KMS-11 (cell line): ENCODE data around the gene TEDC1.
A peak's percentile ranks its signal among the peaks of the same experiment; 100 is the strongest.
"Not testable (repeated sequence)": the region's sequence is repeated elsewhere in the genome, so short reads cannot be mapped to it uniquely, and the experiment has no call there.

ENCODE experiments used
- H2AFZ ChIP-seq: fragments of 200-600 bp; sonication (generic); 2 replicates; pipeline ENCODE4 v1.6.1; 2016; ENCODE audit warnings: antibody characterized with exemption, mixed run types, low read depth
- H3K27ac ChIP-seq: fragments of 200-600 bp; sonication (generic); 2 replicates; pipeline ENCODE4 v1.6.1; 2016; ENCODE audit warnings: mild to moderate bottlenecking, mixed run types
- H3K27me3 ChIP-seq: fragments of 200-600 bp; sonication (generic); 2 replicates; pipeline ENCODE4 v1.6.1; 2017; ENCODE audit warnings: mild to moderate bottlenecking, low read depth, mixed run types, moderate library complexity; ENCODE audit not compliant: insufficient read depth
- H3K36me3 ChIP-seq: fragments of 200-600 bp; sonication (generic); 2 replicates; pipeline ENCODE4 v1.6.1; 2017; ENCODE audit warnings: mild to moderate bottlenecking, mixed run types; ENCODE audit not compliant: insufficient read depth
- H3K4me1 ChIP-seq: fragments of 200-600 bp; sonication (generic); 2 replicates; pipeline ENCODE4 v1.6.1; 2016; ENCODE audit warnings: mild to moderate bottlenecking, low read depth, mixed run types; ENCODE audit not compliant: poor library complexity, severe bottlenecking
- H3K4me2 ChIP-seq: fragments of 200-600 bp; sonication (generic); 2 replicates; pipeline ENCODE4 v1.7.0; 2016; ENCODE audit warnings: mild to moderate bottlenecking, mixed run types
- H3K4me3 ChIP-seq: fragments of 200-600 bp; sonication (generic); IDR thresholded peaks from 2 replicates; pipeline ENCODE4 v1.6.1; 2017; ENCODE audit warnings: low read depth, low read length, mixed read lengths; ENCODE audit not compliant: insufficient read depth
- H3K79me2 ChIP-seq: fragments of 200-600 bp; sonication (generic); 2 replicates; pipeline ENCODE4 v1.6.1; 2016; ENCODE audit warnings: low read depth, mixed run types; ENCODE audit not compliant: insufficient read depth
- H3K9ac ChIP-seq: fragments of 200-600 bp; sonication (generic); 2 replicates; pipeline ENCODE4 v1.6.1; 2016; ENCODE audit warnings: mild to moderate bottlenecking, mixed run types
- H4K20me1 ChIP-seq: fragments of 200-600 bp; sonication (generic); 2 replicates; pipeline ENCODE4 v1.6.1; 2016; ENCODE audit warnings: mild to moderate bottlenecking, mixed run types; ENCODE audit not compliant: insufficient read depth
- TF ChIP-seq, protein P1 (sequence below): fragments of 200-600 bp; sonication (generic); conservative IDR thresholded peaks from 2 replicates; pipeline ENCODE4 v1.6.1; 2017; ENCODE audit warnings: low read depth, mild to moderate bottlenecking, antibody characterized with exemption, low read length, moderate library complexity, mixed read lengths

TEDC1 gene

DNA sequence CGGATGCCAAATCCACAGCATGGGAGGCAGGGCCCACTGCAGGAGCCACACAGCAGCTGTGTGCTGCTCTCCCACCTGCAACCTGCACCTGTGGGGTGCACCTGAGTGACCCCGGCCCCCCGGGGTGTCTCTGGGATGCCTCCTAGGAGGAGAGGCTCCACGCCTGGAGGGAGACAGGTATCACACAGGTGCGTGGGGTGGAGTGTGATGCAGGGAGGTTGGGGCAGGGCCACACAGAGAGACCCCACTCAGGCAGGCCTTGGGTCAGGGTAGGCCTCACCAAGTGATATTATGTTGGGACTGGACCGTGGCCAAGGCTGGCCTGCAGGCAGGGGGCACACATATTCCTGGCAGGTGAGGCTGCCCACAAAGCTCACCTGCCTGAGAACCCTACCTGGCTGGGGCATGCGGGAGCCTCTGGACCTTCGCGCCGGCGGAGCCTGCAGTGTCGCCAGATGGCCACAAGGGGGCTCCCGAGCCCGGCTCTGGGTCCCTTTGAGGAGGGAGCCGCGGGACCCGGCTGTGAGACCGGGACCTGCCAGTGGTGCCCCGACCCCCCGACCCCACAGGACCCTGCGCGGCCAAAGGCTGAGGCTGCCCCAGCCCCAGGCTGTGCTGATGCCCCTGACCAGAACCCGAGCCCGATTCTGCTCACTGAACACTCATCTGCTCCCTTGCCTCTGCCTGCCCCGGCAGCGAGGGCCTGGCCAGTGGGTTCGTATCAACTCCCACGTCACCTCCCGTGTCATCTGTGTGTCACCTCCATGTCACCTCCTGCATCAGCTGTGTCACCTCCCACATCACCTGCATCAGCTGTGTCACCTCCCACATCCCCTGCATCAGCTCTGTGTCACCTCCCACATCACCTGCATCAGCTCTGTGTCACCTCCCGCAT, 46.8 kb downstream of the TEDC1 start:
- H3K36me3 ChIP-seq: no peaks in the 10 kb centered on the region
- H3K79me2 ChIP-seq: no peaks in the 10 kb centered on the region
- peak overlapping the region; percentile 29; the same call in 1 of the 2 replicates for H3K4me2 ChIP-seq
- H3K27ac ChIP-seq: no peak overlapping the region
- H3K4me1 ChIP-seq: peaks cover 6% of the 10 kb centered on the region
- TF ChIP-seq, protein P1, sequence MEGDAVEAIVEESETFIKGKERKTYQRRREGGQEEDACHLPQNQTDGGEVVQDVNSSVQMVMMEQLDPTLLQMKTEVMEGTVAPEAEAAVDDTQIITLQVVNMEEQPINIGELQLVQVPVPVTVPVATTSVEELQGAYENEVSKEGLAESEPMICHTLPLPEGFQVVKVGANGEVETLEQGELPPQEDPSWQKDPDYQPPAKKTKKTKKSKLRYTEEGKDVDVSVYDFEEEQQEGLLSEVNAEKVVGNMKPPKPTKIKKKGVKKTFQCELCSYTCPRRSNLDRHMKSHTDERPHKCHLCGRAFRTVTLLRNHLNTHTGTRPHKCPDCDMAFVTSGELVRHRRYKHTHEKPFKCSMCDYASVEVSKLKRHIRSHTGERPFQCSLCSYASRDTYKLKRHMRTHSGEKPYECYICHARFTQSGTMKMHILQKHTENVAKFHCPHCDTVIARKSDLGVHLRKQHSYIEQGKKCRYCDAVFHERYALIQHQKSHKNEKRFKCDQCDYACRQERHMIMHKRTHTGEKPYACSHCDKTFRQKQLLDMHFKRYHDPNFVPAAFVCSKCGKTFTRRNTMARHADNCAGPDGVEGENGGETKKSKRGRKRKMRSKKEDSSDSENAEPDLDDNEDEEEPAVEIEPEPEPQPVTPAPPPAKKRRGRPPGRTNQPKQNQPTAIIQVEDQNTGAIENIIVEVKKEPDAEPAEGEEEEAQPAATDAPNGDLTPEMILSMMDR: peak; percentile 93
- peaks cover 39% of the 10 kb centered on the region; the same call in 1 of the 2 replicates for H3K27me3 ChIP-seq
- H2AFZ ChIP-seq: peak overlapping the region; percentile 48
- H3K9ac ChIP-seq: no peak overlapping the region
- H3K4me3 ChIP-seq: no peak overlapping the region
- H4K20me1 ChIP-seq: no peaks in the 10 kb centered on the region

DNA sequence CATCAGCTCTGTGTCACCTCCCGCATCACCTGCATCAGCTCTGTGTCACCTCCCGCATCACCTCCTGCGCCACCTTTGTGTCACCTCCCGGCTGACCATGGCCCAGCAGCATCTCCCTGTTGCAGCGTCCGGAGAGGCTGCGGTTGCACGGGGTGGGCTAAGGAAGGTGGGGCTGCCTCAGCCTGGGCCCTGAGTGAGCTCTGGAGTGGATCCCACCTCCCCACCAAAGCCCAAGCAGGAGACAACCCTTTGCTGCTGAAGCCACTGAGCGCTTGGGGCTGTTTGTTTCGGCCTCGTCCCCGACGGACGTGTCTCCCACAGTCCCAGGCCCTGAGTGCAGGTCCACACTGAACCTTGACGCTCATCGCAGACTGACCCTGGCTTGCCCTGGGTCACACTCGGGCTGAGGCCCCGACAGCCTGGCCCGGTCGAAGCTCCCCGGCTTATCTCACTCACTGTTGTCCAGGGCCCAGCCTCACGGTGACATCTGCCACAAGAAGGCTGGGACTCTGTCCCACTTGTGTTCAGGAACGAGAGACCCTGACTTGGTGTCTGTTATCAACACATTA, 47.5 kb downstream of the TEDC1 start:
- Histone ChIP-seq H3K9ac (no peak overlapping the region), H3K27me3 (peaks cover 34% of the 10 kb centered on the region; the same call in 1 of the 2 replicates), H2AFZ (no peak overlapping the region), H3K4me1 (peaks cover 6% of the 10 kb centered on the region), H3K36me3 (no peaks in the 10 kb centered on the region), H3K79me2 (no peaks in the 10 kb centered on the region), H3K27ac (no peak overlapping the region), H3K4me3 (no peak overlapping the region), H4K20me1 (no peaks in the 10 kb centered on the region), H3K4me2 (no peak overlapping the region)
- TF ChIP-seq, protein P1: no peak

DNA sequence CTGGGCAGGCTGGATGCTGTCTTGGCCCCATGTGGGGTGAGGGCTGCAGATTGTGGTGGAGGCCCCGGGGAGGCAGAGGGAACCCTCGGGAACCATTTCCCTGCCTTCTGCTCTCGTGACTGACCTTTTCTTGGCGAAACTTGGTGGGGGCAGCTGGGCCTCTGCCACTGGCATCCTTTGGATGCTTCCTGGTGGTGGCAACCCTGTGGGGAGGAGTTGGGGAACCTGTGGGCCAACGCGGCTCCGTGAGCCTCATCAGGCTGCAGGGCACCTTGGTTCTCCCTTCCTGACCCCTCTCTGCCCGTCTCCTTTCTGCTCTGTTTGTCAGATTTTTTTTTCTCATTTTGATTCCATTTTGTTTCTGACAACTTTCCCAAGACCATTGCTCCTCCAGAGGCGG, 49.8 kb downstream of the TEDC1 start:
- Histone ChIP-seq H3K9ac (no peak overlapping the region), H3K27me3 (peaks cover 17% of the 10 kb centered on the region; the same call in 1 of the 2 replicates), H3K27ac (no peak overlapping the region), H4K20me1 (no peaks in the 10 kb centered on the region), H3K4me1 (peaks cover 6% of the 10 kb centered on the region), H3K4me3 (no peak overlapping the region), H3K4me2 (no peak overlapping the region), H3K36me3 (no peaks in the 10 kb centered on the region), H3K79me2 (no peaks in the 10 kb centered on the region), H2AFZ (no peak overlapping the region)
- TF ChIP-seq, protein P1: no peak

DNA sequence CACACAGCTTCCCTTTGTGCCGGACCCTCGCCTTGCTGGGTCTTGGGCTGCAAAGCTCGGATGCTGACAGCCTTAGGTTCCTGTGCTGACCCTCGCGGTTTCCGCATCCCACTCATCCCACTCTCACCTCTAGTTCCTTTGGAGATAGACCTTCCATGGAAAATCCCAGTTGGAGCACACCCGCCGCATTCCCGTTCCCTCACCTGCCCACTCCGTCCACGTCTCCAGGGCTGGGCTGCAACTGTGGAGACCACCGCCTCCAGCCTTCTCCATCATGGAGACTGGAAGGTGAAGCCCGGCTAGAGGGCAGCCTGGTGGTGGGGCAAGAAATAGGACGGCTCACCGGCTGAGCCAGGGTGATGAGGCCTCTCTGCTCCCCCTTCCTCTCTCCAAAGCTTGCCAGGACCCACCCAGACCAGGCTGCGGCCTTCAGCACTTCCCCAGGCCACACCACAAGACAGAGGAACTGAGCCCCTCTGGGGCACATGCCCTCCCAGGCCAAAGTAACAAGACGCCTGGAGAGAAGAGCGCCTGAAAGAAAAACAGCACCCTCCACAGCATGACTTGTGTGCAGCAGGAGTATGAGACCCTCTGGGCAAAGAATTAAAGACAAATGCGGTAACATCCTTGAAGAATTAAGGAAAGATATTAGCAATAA, 50.3 kb downstream of the TEDC1 start:
- H3K27me3 ChIP-seq: peaks cover 11% of the 10 kb centered on the region; the same call in 1 of the 2 replicates
- H3K36me3 ChIP-seq: no peaks in the 10 kb centered on the region
- H4K20me1 ChIP-seq: no peaks in the 10 kb centered on the region
- no peaks in the 10 kb centered on the region for H3K79me2 ChIP-seq
- H2AFZ ChIP-seq: no peak overlapping the region
- no peak overlapping the region for H3K4me3 ChIP-seq
- peaks cover 6% of the 10 kb centered on the region for H3K4me1 ChIP-seq
- no peak overlapping the region for H3K27ac ChIP-seq
- H3K9ac ChIP-seq: no peak overlapping the region
- no peak overlapping the region for H3K4me2 ChIP-seq
- TF ChIP-seq, protein P1: no peak

DNA sequence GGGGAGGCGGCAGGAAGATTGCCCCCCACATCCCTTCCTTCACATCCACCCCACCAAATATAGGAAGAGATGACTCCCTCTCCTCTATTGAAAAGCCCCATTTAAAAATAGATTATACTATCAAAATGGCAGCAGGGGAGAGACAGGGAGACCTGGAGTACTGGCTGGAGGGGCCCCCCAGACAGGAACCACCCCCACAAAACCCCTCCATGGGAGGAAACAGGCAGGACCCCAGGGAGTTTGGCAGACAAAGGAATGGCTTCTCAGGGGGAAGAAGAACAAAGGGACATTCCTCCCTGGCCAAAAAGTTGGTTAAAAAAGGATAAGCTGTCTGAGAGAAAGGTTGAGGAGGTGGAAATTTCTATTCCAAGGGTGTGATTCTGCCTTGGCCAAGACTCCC, 54.6 kb downstream of the TEDC1 start:
- H3K4me1 ChIP-seq, H3K27me3 ChIP-seq: not testable (repeated sequence)

DNA sequence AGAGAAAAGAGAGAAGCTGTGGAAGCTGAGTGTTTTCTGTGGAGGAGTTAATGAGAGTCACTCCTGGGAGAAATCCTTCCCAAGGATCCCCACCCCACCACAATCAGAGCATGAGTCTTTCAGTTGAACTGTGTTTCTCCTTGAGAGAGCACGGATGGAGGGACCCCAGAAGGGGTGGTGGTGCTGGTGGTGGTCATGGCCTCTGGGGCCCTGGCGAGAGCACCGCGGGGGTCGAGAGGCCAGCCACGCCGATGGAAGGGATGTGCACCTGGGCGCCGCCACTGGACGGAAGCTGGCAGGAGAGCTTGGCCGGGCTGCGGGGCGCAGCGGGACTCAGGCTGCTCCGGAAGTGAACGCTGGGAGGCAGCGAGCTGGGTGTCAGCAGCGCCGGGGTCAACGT, 55.4 kb downstream of the TEDC1 start:
- H3K4me2 ChIP-seq, H3K27ac ChIP-seq, H3K36me3 ChIP-seq, H3K27me3 ChIP-seq, H3K79me2 ChIP-seq, H3K4me3 ChIP-seq, H3K9ac ChIP-seq, H3K4me1 ChIP-seq, H4K20me1 ChIP-seq, H2AFZ ChIP-seq: not testable (repeated sequence)

More for the DNA sequence above, 54.6 kb downstream of the TEDC1 start:
- not testable (repeated sequence) for H3K27ac ChIP-seq, H3K9ac ChIP-seq, H3K79me2 ChIP-seq, H3K4me2 ChIP-seq, H3K36me3 ChIP-seq, H2AFZ ChIP-seq, H4K20me1 ChIP-seq, H3K4me3 ChIP-seq
